ENCODE results near the gene MYO1F.

MYO1F gene

DNA sequence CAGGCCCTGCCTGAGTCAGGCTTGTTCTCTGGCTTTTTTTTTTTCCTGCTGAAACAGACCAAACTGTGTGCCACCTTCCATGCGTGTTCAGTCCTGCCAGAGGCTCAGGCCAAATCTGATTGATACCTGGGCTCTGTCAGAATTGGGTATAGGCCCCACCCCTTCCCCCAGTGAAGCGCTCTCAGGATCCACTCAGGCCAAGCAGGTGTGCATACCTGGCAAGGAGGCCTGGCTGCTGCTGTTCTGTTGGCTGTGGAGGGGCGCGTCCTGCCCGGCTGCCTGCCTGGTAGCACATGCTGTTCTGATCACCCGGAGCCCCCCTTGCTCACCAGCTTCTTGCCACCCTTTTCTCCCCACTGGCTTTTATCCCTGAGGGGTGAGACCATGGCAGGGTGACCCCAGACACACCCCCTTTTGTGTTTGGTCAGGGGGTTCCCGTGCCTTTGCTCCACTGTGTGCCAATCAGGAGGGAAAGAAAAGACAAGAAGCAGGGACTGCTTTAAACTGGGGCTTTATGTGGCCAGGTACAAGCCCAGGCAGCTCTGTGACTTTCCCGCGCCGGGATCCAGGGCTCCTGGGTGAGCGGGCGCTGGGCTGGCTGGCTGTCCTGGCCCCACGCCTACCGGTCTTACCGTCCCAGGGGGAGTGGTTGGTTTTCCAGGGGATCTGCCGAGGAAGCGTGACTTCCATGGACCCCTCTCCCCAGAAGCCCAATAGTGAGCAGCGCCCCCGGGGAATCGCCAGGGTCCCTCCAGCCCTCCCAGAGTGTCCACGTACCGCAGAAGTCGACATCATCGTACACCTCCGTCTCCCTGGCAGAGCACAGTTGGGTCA lies 87.5 kb downstream of the MYO1F start:
- no peak for DNase-seq

DNA sequence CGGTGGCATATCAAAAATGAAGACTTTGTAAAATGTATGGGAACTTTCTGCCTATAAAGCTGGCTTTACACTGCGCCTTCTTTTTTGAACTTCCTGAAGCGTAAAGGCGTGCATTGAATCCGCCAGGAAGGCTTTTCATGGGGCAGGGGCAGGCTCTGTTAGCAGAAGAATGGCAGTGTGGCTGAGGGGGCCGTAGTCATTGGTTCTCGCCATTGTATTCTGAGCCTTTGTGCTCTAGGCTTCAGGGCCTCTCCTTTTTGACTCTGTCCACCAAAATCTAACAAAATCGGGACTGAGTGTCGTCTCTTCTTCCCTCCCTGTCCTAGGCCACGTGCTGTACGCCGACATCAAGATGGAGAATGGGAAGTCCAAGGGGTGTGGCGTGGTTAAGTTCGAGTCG lies 88.9 kb downstream of the MYO1F start:
- no peak for DNase-seq

DNA sequence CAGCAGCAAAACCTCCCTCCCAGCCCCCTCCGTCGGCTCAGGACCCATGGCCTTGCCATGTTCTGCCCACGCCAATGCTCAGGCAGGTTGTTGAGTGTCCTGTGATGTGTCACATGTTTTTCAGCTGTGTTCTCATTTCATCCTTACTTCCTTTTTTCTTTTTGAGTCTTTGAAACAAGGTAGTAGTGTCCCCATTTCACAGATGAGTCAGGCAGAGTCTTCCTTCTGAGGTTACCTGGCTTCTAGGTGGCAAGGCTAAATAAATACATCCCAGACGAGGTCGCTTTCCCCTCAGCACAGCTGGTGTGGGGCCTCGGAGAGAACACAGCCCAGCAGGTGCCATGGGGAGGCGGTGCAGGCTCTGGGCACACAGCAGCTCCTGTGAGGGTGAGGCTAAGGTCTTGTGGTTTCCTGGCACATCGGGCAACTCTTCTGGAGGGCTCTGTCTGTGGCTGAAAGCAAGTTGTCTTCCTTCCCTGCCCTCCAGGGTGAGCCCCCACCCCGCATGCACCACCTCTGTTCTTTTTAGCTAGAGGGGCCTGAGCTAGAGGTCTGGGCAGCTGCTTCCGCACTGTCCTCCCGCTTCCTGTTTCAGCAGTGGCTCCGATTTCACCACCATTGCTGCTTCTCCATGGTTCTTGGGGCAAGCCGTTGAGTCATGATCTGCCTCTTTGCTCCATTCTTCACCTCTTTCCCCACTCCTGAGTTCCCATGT lies 89.9 kb downstream of the MYO1F start:
- DNase-seq, result no peak

DNA sequence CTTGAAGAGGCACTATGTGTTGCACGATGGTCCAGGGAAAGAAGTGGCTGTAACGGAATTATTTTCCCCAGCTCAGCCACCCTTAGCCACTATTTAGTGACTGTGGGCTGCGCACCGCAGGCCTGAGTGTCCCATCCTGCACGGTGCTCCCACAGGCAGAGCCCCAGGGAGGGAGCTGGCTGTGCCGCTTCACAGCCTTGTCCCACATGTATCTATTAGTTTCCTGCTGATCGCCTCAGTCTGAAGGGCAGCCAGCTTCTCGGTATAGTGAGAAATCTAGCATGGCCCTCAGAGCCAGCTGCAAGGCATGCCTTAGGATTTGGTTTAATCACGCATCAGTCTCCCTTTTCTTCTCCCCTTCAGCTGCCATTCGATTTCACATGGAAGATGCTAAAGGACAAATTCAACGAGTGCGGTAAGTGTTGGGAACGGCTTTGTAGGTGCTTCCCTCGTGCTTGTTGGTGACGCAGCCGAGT lies 90.5 kb downstream of the MYO1F start:
- no peak for DNase-seq

DNA sequence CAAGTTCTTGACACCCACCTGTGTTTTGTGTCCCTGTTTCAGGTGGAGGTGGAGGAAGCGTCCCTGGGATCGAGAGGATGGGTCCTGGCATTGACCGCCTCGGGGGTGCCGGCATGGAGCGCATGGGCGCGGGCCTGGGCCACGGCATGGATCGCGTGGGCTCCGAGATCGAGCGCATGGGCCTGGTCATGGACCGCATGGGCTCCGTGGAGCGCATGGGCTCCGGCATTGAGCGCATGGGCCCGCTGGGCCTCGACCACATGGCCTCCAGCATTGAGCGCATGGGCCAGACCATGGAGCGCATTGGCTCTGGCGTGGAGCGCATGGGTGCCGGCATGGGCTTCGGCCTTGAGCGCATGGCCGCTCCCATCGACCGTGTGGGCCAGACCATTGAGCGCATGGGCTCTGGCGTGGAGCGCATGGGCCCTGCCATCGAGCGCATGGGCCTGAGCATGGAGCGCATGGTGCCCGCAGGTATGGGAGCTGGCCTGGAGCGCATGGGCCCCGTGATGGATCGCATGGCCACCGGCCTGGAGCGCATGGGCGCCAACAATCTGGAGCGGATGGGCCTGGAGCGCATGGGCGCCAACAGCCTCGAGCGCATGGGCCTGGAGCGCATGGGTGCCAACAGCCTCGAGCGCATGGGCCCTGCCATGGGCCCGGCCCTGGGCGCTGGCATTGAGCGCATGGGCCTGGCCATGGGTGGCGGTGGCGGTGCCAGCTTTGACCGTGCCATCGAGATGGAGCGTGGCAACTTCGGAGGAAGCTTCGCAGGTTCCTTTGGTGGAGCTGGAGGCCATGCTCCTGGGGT lies 91.5 kb downstream of the MYO1F start:
- DNase-seq, result no peak

DNA sequence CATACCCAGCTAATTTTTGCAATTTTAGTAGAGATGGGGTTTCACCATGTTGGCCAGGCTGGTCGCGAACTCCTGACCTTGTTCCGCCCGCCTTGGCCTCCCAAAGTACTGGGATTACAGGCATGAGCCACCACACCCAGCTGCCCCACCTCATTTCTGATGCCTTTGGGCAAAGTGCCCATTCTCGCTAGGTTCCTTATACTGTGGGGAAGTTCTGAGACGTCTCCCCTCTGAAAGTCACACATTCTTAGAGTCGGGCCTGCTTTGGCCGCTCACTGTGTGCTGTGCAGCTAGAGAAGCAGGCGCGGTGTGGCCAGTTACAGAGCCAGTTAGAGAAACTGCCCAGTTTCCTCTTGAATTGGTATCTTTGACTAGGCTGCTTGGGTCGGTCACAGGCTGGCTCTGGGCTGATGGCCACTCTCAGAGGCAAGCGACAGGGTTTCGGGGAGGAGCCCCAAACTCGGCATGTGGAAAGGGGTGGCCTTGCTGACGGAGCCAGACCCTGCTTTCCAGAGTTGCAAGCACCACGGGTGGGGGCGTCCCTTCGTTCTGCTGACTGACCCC lies 92.8 kb downstream of the MYO1F start:
- DNase-seq, result no peak

DNA sequence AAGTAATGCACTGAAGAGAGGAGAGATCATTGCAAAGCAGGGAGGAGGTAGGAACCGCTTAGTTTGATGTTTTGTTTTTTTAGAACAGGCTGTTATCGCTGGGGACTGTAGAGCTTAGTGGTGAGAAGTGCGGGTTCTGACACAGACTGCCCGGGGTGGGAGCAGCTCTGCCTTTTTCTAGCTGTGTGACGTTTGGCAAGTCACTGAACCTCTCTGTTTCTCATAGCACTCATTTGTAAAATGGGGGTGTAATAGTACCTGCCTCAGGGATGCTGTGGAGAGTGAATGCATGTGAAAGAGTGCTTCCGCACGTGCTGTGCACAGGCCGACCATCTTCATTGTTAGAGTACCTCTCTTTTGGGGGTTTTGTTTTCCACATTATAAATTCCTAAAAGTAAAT lies 94.1 kb downstream of the MYO1F start:
- DNase-seq, result no peak

DNA sequence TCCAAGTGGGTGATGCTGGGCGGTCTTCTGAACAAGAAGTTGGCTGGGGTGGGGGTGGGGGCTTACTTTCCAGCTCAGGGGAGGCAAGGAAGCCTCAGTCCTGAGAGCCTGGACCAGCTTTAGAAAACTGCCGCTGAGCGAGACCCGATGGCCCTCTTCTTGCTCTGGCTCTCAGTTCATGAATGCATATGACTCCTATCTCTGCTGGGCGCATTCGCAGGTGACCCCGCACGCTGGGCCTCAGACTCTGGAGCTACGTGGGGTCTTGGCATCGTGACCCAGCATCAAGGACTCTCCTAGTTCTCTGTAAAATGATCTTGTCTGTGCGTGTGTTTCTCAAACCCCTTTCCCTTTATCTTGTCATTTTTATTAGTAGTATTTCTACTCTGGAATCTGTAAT lies 94.5 kb downstream of the MYO1F start:
- DNase-seq, result no peak

DNA sequence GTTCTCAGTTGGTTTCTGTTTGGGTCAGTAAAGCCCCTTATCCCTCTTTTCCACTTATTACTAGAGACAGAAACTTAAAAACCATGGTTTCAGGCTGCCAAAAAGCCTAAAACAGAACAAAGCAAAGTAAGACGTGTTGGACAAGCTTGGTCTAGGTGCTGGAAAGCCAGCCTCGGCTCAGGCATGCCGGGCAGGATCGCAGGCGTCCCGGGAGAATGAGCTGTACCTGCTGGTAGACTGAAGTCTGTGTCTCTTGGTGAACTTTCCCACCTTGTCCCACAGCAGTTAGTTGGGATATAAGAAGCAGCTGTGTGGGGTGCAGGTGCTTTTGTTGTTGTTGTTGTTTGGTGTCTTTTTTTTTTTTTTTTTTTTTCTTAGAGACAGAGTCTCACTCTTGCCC lies 95.6 kb downstream of the MYO1F start:
- DNase-seq, result no peak

DNA sequence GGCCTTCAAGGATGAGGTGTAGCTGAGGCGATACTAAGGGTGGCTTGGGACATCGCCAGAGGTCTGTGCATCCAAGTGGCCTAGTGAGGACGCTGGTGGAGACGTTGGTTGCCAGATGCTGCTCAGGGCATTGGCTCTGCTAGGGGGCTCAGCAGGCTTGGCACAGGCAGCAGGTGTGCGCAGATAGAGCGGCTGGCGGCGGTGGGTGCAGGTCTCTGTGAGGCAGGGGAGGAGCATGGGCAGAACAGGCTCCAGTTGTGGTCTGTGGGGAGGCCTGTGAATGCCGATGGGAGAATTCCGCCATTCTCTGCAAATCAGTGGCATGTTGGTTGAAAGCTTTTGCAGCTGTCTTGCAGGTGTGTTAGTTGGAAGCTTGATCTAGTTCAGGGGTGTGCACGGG lies 96.0 kb downstream of the MYO1F start:
- no peak for DNase-seq

DNA sequence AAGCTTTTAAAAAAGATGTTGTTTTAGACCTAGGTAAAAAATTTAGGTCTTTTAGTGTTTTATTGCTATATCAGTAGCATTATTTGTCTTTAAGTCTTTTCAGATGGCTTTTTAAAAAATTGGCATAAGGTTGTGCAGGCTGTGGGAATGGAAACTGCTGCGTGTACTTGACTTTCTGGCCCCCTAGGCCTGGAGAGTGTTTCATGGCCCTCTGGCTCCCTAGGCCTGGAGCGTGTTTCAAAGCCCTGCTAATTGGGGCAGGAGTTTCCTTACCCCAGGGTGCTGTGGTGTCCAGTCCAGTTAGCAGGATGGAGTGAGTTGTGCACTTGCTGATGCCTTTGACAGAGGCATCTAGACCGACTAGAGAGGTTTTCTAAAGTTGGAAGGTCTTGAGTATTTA lies 98.6 kb downstream of the MYO1F start:
- DNase-seq, result no peak

DNA sequence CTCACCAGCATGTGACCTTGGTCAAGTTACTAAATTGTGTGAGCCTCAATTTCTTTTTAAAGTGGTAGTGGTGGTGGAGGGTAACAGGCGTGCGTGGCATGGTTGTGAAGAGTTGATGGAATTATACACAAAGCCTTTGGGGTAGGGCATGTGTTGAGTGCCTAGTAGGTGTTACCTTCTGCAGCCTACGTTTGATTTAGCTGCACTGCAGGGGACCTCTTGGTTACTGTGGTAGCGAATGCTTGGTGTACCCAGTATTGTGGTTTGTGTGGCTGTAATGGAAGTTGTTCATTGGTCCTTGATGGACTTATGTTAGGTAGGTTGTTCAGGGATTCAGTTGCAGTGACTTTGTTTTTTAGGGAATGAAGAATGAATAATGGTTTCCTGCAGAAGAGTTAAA lies 99.4 kb downstream of the MYO1F start:
- no peak for DNase-seq

DNA sequence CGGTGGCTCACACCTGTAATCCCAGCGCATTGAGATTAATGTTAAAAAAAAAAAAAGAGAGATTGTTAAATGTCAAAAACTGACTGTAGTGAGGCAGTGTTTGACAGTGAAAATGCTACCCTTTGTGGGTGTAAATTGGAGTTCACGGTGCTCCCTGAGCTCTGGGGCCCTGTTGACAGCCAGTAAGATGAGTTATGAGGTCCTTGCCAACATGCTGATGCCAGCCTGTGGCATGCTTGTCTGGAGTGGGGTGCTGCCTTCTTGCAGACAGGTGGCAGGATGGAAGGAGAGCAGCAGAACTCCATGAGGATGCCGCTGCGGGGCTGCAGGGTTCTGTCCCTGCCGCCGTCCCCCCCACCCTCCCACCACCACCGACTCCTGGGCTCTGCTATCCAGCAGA lies 100.7 kb downstream of the MYO1F start:
- no peak for DNase-seq

DNA sequence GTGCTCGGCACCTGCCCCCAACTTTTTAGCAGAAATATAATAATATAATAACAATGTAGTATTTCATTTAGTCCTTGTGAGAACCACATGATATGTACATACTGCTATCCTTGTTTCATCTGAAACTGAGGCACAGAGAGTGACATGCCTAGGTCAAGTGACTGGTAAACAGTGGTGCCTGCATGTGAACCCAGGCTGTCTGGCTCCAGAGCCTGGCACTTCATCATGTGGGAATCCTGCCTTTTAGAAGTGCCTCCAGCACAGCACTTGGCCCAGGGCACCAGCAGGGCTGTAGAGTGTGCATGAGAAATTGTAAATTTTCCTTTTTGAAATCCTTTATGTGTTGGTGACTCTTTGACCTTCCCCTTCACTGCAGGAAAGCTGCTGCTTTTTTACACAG lies 102.2 kb downstream of the MYO1F start:
- DNase-seq, result no peak

DNA sequence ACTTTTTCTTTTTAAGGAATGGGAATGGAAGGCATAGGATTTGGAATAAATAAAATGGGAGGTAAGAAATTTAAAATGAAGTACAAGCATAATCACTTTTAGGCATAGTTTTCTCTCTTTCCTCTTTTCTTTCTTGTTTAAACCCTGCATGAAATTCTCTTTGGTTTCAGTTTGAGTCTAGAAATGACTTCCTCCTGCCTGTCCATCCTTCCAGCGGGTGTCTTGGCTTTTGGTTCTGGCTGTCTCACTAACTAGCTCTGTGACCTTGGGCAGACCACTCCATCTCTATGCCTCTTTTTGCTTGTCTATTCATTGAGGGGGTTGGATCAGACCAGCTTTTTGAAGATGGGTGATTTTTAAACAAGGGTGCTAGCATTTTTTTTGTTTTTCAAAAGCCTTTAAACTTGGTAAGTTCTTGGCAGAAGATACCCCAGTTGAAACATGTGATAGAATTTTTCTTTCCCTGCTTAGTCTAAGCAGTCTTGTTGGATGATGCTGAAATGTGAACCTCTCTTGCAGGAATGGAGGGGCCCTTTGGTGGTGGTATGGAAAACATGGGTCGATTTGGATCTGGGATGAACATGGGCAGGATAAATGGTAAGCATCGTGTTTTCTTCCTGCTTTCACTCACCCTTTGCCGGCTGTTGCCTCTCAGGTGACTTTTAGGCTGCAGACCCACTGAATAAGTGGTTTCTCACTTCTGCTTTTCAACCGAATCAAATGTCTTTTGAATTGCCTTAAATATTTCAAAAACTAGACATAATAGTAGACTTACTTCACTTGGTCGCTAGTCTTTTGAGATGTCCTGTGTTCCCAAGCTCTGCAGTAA lies 103.4 kb downstream of the MYO1F start:
- DNase-seq, result no peak

Data from NCI-H146 (cell line).